K562 (cell line): ENCODE data around the gene PRKAR1B. TPM values are rescaled to one million over a fixed set of nuclear protein-coding genes. Genes with fewer than 3 reads are reported as not detected.
A peak's percentile ranks its signal among the peaks of the same experiment; 100 is the strongest.

ENCODE experiments used
- ESRRA ChIP-seq: fragments of 450-650 bp; IDR thresholded peaks from 2 replicates; pipeline ENCODE4 v1.6.1; 2014; ENCODE audit warnings: low read depth, mild to moderate bottlenecking, moderate library complexity, borderline replicate concordance
- KLF10 ChIP-seq: fragments of 250-450 bp; sonication (Bioruptor Pico); IDR thresholded peaks from 2 replicates; pipeline ENCODE4 v1.6.1; 2021; ENCODE audit warnings: matching md5 sums
- MYC ChIP-seq, 2 experiments: fragments of 250-450 bp in 1 of 2; sonication (Bioruptor Pico) in 1 of 2; IDR thresholded peaks; 2 replicates each; pipeline versions ENCODE4 v1.5.1 to v1.6.1; 2012 to 2021; ENCODE audit warnings: low read depth in 2 of 2, borderline replicate concordance in 1 of 2, improper control_type of control experiment in 1 of 2, low read length in 1 of 2, mild to moderate bottlenecking in 1 of 2, moderate library complexity in 1 of 2
- RAD51 ChIP-seq: fragments of 450-650 bp; IDR thresholded peaks from 2 replicates; pipeline ENCODE4 v1.7.1; 2016; ENCODE audit warnings: low read depth, mild to moderate bottlenecking, borderline replicate concordance
- SETDB1 ChIP-seq: IDR thresholded peaks from one replicate; pipeline ENCODE4 v1.6.1; 2012; ENCODE audit warnings: low read length, control low read depth, inconsistent platforms
- SMARCA5 ChIP-seq: fragments of 450-650 bp; IDR thresholded peaks from 2 replicates; pipeline ENCODE4 v1.6.1; 2016
- SNIP1 ChIP-seq: fragments of 450-650 bp; IDR thresholded peaks from 2 replicates; pipeline ENCODE4 v1.7.1; 2017; ENCODE audit warnings: low read depth, mild to moderate bottlenecking
- ZNF121 ChIP-seq: sonication (generic); formaldehyde crosslinking; conservative IDR thresholded peaks from 2 replicates; pipeline ENCODE4 v1.8.0; 2022; ENCODE audit warnings: missing genetic modification reagents
- polyA plus RNA-seq, 8 experiments: library from polyadenylated mRNA; depleted of rRNA in 4 of 8; stranded (reverse) in 5 of 8; unstranded in 3 of 8; fragments of >200 nt; fragmentation: Nextera tagmentation in 2 of 8; fragmentation: Illumina TruSeq in 1 of 8; extraction: Ambion mirVana in 2 of 8; extraction: Trizol in 1 of 8; gene quantifications; 2 replicates each; pipeline versions ENCODE4 v1.2.1 to v1.2.3, GENCODE V29; 2011 to 2014; ENCODE audit warnings: inconsistent platforms in 1 of 8, missing spikeins in 1 of 8
- total RNA-seq, 7 experiments: library from RNA; depleted of rRNA in 6 of 7; stranded (reverse); fragments of >200 nt in 6 of 7; fragmentation: Illumina TruSeq in 2 of 7; extraction: Trizol in 2 of 7; gene quantifications; 2 replicates each; pipeline versions ENCODE4 v1.2.1 to v1.2.3, GENCODE V29; 2011 to 2021; ENCODE audit warnings: low replicate concordance in 1 of 7
- TF ChIP-seq, protein P1 (sequence below), 3 experiments: fragments of 200-800 bp in 1 of 3; fragments of 250-450 bp in 1 of 3; fragments of 450-650 bp in 1 of 3; sonication (Bioruptor Pico) in 1 of 3; sonication (Bioruptor generic) in 1 of 3; formaldehyde crosslinking in 1 of 3; IDR thresholded peaks; 2 replicates each; pipeline versions ENCODE4 v1.6.1 to v1.8.0; 2016 to 2022; ENCODE audit warnings: mild to moderate bottlenecking in 2 of 3, missing genetic modification characterization in 2 of 3, missing compliant biosample characterization in 1 of 3, moderate library complexity in 1 of 3
- TF ChIP-seq, protein P2 (sequence below), 2 experiments: fragments of 450-650 bp; conservative IDR thresholded peaks; 2 replicates each; pipeline ENCODE4 v1.6.1; 2017; ENCODE audit warnings: mild to moderate bottlenecking in 2 of 2, moderate library complexity in 2 of 2
- TF ChIP-seq, protein P3 (sequence below): IDR thresholded peaks from 3 replicates; pipeline ENCODE4 v1.6.1; 2011; ENCODE audit warnings: borderline replicate concordance, mild to moderate bottlenecking; ENCODE audit not compliant: insufficient read length, insufficient read depth
- TF ChIP-seq, protein P4 (sequence below): fragments of 450-650 bp; IDR thresholded peaks from 2 replicates; pipeline ENCODE4 v1.7.0; 2016; ENCODE audit warnings: borderline replicate concordance
- TF ChIP-seq, protein P5 (sequence below), 2 experiments: fragments of 450-650 bp in 1 of 2; sonication (generic) in 1 of 2; formaldehyde crosslinking; conservative IDR thresholded peaks; 2 replicates each; pipeline versions ENCODE4 v1.4.0 to v1.8.1; 2020 to 2022; ENCODE audit warnings: mild to moderate bottlenecking in 1 of 2, missing genetic modification reagents in 1 of 2

The PRKAR1B gene
- total and polyA plus RNA-seq, 9 of the 15 experiments (the other 6 are each of a cell fraction or from before 2014, with no cell fraction given), result 0.99 to 30.5 (median 12.7) TPM

DNA sequence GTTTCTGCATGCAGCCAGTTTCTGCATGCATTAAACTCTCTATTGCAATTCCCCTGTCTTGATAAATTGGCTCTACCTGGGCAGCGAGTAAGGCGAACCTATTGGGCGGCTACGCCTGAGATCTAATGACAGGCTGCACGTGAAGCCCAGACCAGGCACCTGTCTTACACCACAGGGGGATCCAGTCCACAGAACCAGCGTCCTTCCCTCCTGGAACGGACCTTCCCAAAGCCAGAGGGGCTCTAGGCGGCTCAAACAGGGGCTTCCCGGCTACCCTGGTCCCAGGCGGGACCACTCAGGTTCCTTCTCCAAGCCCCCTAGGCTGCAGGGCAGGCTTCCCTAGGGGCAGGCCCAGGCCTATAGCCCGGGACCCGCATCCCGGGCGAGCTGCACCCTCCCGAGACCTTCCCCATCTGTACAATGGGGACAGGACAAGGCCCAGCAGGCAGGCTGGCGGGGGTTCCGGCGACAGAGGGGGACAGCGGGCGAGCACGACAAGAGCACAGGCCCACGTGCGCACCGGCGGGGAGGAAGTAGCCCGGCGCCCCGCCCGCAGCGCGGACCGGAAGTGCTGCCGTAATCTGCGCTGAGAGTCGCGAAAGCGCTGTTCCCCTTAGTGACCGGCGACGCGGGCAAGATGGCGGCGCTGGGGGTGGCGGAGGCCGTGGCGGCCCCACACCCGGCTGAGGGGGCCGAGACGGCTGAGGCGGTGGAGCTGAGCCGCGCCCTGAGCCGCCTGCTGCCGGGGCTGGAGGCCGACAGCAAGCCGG, 812 bp downstream of the PRKAR1B start, which contains the start of gene DNAAF5 (continued):
- TF ChIP-seq, protein P1, sequence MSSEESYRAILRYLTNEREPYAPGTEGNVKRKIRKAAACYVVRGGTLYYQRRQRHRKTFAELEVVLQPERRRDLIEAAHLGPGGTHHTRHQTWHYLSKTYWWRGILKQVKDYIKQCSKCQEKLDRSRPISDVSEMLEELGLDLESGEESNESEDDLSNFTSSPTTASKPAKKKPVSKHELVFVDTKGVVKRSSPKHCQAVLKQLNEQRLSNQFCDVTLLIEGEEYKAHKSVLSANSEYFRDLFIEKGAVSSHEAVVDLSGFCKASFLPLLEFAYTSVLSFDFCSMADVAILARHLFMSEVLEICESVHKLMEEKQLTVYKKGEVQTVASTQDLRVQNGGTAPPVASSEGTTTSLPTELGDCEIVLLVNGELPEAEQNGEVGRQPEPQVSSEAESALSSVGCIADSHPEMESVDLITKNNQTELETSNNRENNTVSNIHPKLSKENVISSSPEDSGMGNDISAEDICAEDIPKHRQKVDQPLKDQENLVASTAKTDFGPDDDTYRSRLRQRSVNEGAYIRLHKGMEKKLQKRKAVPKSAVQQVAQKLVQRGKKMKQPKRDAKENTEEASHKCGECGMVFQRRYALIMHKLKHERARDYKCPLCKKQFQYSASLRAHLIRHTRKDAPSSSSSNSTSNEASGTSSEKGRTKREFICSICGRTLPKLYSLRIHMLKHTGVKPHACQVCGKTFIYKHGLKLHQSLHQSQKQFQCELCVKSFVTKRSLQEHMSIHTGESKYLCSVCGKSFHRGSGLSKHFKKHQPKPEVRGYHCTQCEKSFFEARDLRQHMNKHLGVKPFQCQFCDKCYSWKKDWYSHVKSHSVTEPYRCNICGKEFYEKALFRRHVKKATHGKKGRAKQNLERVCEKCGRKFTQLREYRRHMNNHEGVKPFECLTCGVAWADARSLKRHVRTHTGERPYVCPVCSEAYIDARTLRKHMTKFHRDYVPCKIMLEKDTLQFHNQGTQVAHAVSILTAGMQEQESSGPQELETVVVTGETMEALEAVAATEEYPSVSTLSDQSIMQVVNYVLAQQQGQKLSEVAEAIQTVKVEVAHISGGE (CRISPR knock-in tag; IDR thresholded peaks at IDR 0.05), result peak; percentile 81 to 93 (median 85); a peak in 5 of 6 replicates
- TF ChIP-seq ZNF121 (CRISPR knock-in tag) (no peak), RAD51 (peak; percentile 59; the same call in 1 of the 2 replicates), ESRRA (peak; percentile 17; the same call in 1 of the 2 replicates), MYC (IDR thresholded peaks at IDR 0.05; ENCODE audit: low read depth, low read length) (peak; percentile 99), MYC (CRISPR knock-in tag; IDR thresholded peaks at IDR 0.05; ENCODE audit: borderline replicate concordance, low read depth) (peak; percentile 98; the same call in 1 of the 2 replicates), KLF10 (CRISPR knock-in tag) (no peak), SETDB1 (no peak), SNIP1 (no peak), SMARCA5 (peak; percentile 29; the same call in 1 of the 2 replicates)
- TF ChIP-seq, protein P2, sequence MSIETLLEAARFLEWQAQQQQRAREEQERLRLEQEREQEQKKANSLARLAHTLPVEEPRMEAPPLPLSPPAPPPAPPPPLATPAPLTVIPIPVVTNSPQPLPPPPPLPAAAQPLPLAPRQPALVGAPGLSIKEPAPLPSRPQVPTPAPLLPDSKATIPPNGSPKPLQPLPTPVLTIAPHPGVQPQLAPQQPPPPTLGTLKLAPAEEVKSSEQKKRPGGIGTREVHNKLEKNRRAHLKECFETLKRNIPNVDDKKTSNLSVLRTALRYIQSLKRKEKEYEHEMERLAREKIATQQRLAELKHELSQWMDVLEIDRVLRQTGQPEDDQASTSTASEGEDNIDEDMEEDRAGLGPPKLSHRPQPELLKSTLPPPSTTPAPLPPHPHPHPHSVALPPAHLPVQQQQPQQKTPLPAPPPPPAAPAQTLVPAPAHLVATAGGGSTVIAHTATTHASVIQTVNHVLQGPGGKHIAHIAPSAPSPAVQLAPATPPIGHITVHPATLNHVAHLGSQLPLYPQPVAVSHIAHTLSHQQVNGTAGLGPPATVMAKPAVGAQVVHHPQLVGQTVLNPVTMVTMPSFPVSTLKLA (conservative IDR thresholded peaks at IDR 0.05), result peak; percentile 99
- TF ChIP-seq, protein P3, sequence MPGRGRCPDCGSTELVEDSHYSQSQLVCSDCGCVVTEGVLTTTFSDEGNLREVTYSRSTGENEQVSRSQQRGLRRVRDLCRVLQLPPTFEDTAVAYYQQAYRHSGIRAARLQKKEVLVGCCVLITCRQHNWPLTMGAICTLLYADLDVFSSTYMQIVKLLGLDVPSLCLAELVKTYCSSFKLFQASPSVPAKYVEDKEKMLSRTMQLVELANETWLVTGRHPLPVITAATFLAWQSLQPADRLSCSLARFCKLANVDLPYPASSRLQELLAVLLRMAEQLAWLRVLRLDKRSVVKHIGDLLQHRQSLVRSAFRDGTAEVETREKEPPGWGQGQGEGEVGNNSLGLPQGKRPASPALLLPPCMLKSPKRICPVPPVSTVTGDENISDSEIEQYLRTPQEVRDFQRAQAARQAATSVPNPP, result no peak
- TF ChIP-seq, protein P4, sequence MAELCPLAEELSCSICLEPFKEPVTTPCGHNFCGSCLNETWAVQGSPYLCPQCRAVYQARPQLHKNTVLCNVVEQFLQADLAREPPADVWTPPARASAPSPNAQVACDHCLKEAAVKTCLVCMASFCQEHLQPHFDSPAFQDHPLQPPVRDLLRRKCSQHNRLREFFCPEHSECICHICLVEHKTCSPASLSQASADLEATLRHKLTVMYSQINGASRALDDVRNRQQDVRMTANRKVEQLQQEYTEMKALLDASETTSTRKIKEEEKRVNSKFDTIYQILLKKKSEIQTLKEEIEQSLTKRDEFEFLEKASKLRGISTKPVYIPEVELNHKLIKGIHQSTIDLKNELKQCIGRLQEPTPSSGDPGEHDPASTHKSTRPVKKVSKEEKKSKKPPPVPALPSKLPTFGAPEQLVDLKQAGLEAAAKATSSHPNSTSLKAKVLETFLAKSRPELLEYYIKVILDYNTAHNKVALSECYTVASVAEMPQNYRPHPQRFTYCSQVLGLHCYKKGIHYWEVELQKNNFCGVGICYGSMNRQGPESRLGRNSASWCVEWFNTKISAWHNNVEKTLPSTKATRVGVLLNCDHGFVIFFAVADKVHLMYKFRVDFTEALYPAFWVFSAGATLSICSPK, result no peak
- TF ChIP-seq, protein P5, sequence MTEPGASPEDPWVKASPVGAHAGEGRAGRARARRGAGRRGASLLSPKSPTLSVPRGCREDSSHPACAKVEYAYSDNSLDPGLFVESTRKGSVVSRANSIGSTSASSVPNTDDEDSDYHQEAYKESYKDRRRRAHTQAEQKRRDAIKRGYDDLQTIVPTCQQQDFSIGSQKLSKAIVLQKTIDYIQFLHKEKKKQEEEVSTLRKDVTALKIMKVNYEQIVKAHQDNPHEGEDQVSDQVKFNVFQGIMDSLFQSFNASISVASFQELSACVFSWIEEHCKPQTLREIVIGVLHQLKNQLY (CRISPR knock-in tag; conservative IDR thresholded peaks at IDR 0.05), result peak in 1 of 2 experiments; percentile 80; a peak in 1 of 4 replicates
